ENCODE results near the gene SCN2A.

Gene SCN2A

DNA sequence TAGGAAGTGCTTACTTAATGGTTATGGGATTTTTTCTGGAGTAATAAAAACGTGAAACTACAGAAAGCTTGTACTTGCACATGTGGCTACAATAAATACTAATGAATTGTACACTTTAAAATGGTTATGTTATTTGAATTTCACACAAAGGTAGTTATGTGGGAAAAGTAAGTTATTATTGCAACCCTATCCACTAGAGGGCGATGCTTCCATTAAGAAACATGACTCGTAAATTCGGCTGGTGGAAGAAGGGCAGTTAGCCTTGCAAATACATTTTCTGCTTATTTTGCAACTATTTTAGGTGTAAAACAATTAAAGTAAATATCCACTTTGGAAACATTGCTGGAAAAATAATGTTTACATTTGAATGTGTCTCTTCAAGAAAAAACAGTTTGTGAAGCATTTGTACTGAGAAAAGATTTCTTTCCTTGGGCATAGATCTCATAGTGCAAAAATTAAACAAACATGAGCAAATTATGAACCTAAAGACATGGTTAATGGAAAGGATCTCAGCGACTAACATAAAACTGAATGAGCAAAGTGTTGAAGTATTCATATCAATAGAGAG, 162.2 kb downstream of the SCN2A start:
- TF ChIP-seq, protein P1, sequence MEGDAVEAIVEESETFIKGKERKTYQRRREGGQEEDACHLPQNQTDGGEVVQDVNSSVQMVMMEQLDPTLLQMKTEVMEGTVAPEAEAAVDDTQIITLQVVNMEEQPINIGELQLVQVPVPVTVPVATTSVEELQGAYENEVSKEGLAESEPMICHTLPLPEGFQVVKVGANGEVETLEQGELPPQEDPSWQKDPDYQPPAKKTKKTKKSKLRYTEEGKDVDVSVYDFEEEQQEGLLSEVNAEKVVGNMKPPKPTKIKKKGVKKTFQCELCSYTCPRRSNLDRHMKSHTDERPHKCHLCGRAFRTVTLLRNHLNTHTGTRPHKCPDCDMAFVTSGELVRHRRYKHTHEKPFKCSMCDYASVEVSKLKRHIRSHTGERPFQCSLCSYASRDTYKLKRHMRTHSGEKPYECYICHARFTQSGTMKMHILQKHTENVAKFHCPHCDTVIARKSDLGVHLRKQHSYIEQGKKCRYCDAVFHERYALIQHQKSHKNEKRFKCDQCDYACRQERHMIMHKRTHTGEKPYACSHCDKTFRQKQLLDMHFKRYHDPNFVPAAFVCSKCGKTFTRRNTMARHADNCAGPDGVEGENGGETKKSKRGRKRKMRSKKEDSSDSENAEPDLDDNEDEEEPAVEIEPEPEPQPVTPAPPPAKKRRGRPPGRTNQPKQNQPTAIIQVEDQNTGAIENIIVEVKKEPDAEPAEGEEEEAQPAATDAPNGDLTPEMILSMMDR (IDR thresholded peaks at IDR 0.05), result peak; percentile 36
- H3K9me3 ChIP-seq, result no peaks in the 10 kb centered on the region

GRCh38 chr2:165402162-165402561, 162.9 kb downstream of the SCN2A start:
- Histone ChIP-seq H3K27me3 (peaks cover 7% of the 10 kb centered on the region), H3K4me1 (ENCODE audit: control insufficient read depth in 1 of 2, insufficient read depth in 1 of 2, low read depth in 1 of 2, low read length in 1 of 2) (no peaks in the 10 kb centered on the region), H3K9me3 (no peaks in the 10 kb centered on the region), H3K27ac (no peak overlapping the region), H3K4me3 (ENCODE audit: low read depth in 1 of 2, low read length in 1 of 2) (no peak overlapping the region), H3K36me3 (no peaks in the 10 kb centered on the region)
- TF ChIP-seq, protein P1 (IDR thresholded peaks at IDR 0.05), result no peak

More for the DNA sequence above, 162.2 kb downstream of the SCN2A start:
- no peak overlapping the region for H3K4me3 ChIP-seq (ENCODE audit: low read depth in 1 of 2, low read length in 1 of 2)
- H3K4me1 ChIP-seq (ENCODE audit: control insufficient read depth in 1 of 2, insufficient read depth in 1 of 2, low read depth in 1 of 2, low read length in 1 of 2), result no peaks in the 10 kb centered on the region
- H3K36me3 ChIP-seq, result no peaks in the 10 kb centered on the region
- H3K27me3 ChIP-seq, result peaks cover 9% of the 10 kb centered on the region
- H3K27ac ChIP-seq, result no peak overlapping the region

DNA sequence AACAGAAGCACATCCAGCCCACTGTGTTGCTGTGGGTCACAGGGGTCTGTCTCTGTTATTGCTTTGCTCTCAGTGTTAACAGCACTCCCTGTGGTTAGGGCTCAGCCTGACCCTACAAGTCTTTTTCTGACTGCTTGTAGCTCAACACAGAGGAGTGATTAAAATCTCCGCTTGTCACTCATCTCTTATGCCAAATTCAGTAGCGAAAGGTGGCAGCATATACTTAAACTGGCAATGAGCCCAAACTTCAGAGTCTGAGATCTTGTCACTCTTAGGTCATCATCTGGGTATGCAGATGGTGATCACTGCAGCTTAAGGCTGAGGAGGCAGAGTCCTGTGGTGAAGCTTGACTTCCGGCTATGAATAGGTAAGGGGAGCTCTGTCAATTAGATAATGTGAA, 167.0 kb downstream of the SCN2A start:
- TF ChIP-seq, protein P1 (IDR thresholded peaks at IDR 0.05), result no peak
- Histone ChIP-seq H3K27me3 (no peaks in the 10 kb centered on the region), H3K4me1 (ENCODE audit: control insufficient read depth in 1 of 2, insufficient read depth in 1 of 2, low read depth in 1 of 2, low read length in 1 of 2) (no peaks in the 10 kb centered on the region), H3K4me3 (ENCODE audit: low read depth in 1 of 2, low read length in 1 of 2) (no peak overlapping the region), H3K27ac (no peak overlapping the region), H3K36me3 (no peaks in the 10 kb centered on the region), H3K9me3 (no peaks in the 10 kb centered on the region)

DNA sequence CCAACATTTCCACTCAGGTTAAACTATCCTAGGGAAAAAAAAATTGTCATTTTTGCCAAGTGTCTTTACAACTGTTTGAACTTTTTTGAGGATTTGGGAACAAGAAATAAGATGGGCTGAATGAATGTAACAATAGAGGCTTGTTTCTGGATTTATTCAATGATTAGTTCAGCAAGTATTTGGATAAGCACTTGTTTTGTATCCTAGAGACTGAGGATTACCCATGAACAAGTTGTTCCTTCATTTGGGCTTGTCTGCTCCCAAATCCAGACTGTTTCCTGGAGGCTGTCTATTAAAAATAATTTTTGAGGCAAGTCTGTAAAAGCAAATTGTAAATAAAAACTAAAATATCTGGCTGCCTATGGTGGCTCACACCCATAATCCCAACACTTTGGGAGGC, 168.3 kb downstream of the SCN2A start:
- no peaks in the 10 kb centered on the region for H3K4me1 ChIP-seq (ENCODE audit: control insufficient read depth in 1 of 2, insufficient read depth in 1 of 2, low read depth in 1 of 2, low read length in 1 of 2)
- no peak overlapping the region for H3K4me3 ChIP-seq (ENCODE audit: low read depth in 1 of 2, low read length in 1 of 2)
- TF ChIP-seq, protein P1 (IDR thresholded peaks at IDR 0.05), result no peak
- H3K36me3 ChIP-seq, result no peaks in the 10 kb centered on the region
- no peaks in the 10 kb centered on the region for H3K27me3 ChIP-seq
- H3K27ac ChIP-seq, result no peak overlapping the region
- H3K9me3 ChIP-seq, result no peaks in the 10 kb centered on the region

DNA sequence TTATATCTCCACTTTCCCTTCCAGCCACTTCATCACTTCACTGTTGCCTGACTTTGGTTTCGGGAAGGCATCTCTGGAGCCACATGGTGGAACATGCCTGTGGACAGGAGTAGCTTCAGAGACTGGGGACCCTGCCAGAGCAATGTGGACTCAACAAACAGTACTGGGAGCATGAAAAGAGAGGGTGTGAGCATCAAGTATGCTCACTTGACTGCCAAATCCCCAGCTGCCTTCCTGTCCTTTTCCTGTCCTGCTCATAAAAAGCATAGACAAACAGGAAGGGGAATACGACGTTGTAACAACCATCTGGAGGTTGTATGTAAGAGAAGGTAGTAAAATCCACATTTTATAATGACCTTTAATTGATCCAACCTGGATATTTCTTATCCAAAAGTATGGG, 169.0 kb downstream of the SCN2A start:
- Histone ChIP-seq H3K36me3 (no peaks in the 10 kb centered on the region), H3K4me1 (ENCODE audit: control insufficient read depth in 1 of 2, insufficient read depth in 1 of 2, low read depth in 1 of 2, low read length in 1 of 2) (no peaks in the 10 kb centered on the region), H3K27ac (no peak overlapping the region), H3K4me3 (ENCODE audit: low read depth in 1 of 2, low read length in 1 of 2) (no peak overlapping the region), H3K27me3 (no peaks in the 10 kb centered on the region), H3K9me3 (no peaks in the 10 kb centered on the region)
- TF ChIP-seq, protein P1 (IDR thresholded peaks at IDR 0.05), result no peak

DNA sequence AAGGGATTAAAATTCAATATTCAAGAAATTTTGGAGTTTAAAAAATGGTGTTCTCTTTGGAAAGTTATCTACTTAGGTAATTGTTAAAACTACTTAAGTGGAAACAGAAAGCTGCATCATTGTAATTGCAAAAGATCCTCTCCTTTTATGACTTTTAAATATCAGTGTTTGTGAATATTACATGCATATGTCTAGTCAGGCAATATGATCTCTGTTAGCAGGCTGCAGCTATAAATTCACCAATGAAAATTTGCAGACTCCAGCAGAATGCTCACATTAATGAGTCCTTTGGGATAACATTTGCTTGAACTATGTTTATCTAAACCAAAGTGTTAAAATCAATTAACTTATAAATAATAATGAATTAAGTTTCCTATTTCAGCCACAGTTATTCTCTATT, 171.1 kb downstream of the SCN2A start:
- H3K27me3 ChIP-seq, result no peaks in the 10 kb centered on the region
- no peaks in the 10 kb centered on the region for H3K9me3 ChIP-seq
- H3K27ac ChIP-seq, result no peak overlapping the region
- no peaks in the 10 kb centered on the region for H3K36me3 ChIP-seq
- no peaks in the 10 kb centered on the region for H3K4me1 ChIP-seq (ENCODE audit: control insufficient read depth in 1 of 2, insufficient read depth in 1 of 2, low read depth in 1 of 2, low read length in 1 of 2)
- no peak overlapping the region for H3K4me3 ChIP-seq (ENCODE audit: low read depth in 1 of 2, low read length in 1 of 2)
- TF ChIP-seq, protein P1 (IDR thresholded peaks at IDR 0.05), result no peak

Measured in neutrophil (primary cell).